ENCODE results near the gene SLC9A9. TPM values are rescaled to one million over a fixed set of nuclear protein-coding genes. Genes with fewer than 3 reads are reported as not detected.

Gene SLC9A9
- total and polyA plus RNA-seq, 9 of the 15 experiments (the other 6 are each of a cell fraction or from before 2014, with no cell fraction given) = 0.03 to 0.13 TPM; not detected in 7

DNA sequence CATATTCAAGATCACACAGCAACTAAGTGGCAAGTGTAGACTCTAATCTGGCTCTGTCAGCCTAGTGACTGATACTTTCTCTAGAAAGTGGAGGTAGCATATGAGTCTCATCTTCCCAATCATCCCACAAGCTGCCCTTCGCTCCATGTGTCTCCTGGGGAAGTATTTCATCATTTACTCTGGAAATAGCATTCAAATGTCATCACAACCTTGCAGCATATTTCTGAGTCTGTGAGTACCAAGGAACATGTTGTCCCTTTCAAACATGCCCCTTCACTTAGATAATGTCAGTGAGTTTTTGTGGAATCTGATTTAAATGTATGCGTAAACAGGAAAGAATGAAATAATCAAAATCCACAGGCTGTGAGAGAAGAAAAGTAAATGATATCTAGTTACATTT, 322.9 kb downstream of the SLC9A9 start:
- DNase-seq (ENCODE audit: extremely low read depth in 1 of 4, low spot score in 3 of 4) (no peak), ATAC-seq (no peak), FAIRE-seq (no peak)
- in situ Hi-C loops (cut with MboI) = no loop called here
- Histone ChIP-seq H3K4me1 (replicated peaks in 1 of 2; ENCODE audit: control insufficient read depth in 2 of 2, insufficient read depth in 2 of 2, low read length in 2 of 2) (no peaks in the 10 kb centered on the region), H2AFZ (ENCODE audit: low read depth, low read length) (no peak overlapping the region), H3K27me3 (ENCODE audit: control insufficient read depth in 2 of 2, insufficient read depth in 2 of 2, low read length in 2 of 2) (no peaks in the 10 kb centered on the region; a peak in 1 of 5 replicates), H3K27ac (ENCODE audit: extremely low read depth, low read depth, low read length) (no peak overlapping the region), H3K36me3 (ENCODE audit: control insufficient read depth, insufficient read depth, low read length) (no peaks in the 10 kb centered on the region), H4K20me1 (replicated peaks; ENCODE audit: control insufficient read depth, insufficient read depth, low read length) (no peaks in the 10 kb centered on the region), H3K79me2 (ENCODE audit: control insufficient read depth, insufficient read depth, low read length) (no peaks in the 10 kb centered on the region), H3K9me3 (replicated peaks; ENCODE audit: control insufficient read depth, insufficient read depth, low read depth, low read length) (no peaks in the 10 kb centered on the region), H3K4me3 (no peak overlapping the region), H3K9ac (ENCODE audit: insufficient read depth in 1 of 2, low read depth in 2 of 2, low read length in 2 of 2) (no peak overlapping the region), H3K9me1 (ENCODE audit: control insufficient read depth, insufficient read depth, low read length) (no peaks in the 10 kb centered on the region), H3K4me2 (ENCODE audit: insufficient read depth, low read length) (no peak overlapping the region)
- POLR2A ChIA-PET = interaction anchor here (0.6 kb wide), 1 partner anchor 524 kb away, joined by 3 read pairs; the partner anchor contains the start of gene U2SURP
- CTCF ChIA-PET (ENCODE audit: low intra/inter-chr PET ratio) = no interaction called here
- WGBS (ENCODE audit: insufficient coverage, low coverage, missing lambda C conversion rate) = 33% methylated on average over 2 of the region's 2 CpGs
- TF ChIP-seq BDP1 (IDR thresholded peaks at IDR 0.05; ENCODE audit: insufficient read depth, insufficient read length) = no peak
- no TSS peak for BruUV-seq (replicated peaks)
- intact Hi-C loops (cut with micrococcal nuclease) = no loop called here

GRCh38 chr3:143521803-143522202, 326.5 kb downstream of the SLC9A9 start:
- no peaks in the 10 kb centered on the region for H3K79me2 ChIP-seq (ENCODE audit: control insufficient read depth, insufficient read depth, low read length)
- no peak overlapping the region for H3K9ac ChIP-seq (ENCODE audit: insufficient read depth in 1 of 2, low read depth in 2 of 2, low read length in 2 of 2)
- no peaks in the 10 kb centered on the region for H3K36me3 ChIP-seq (ENCODE audit: control insufficient read depth, insufficient read depth, low read length)
- H3K9me3 ChIP-seq (replicated peaks; ENCODE audit: control insufficient read depth, insufficient read depth, low read depth, low read length) = no peaks in the 10 kb centered on the region
- H3K27me3 ChIP-seq (ENCODE audit: control insufficient read depth in 2 of 2, insufficient read depth in 2 of 2, low read length in 2 of 2) = 0 out of 5 replicates have a peak, but pooled peaks cover 0 to 4% of the 10 kb centered on the region in 2 experiments
- H2AFZ ChIP-seq (ENCODE audit: low read depth, low read length) = no peak overlapping the region
- ATAC-seq = no peak
- no peak for FAIRE-seq
- no peak for DNase-seq (ENCODE audit: extremely low read depth in 1 of 4, low spot score in 3 of 4)
- H3K27ac ChIP-seq (ENCODE audit: extremely low read depth, low read depth, low read length) = no peak overlapping the region
- POLR2A ChIA-PET = no interaction called here
- H3K4me3 ChIP-seq = no peak overlapping the region
- BruUV-seq (replicated peaks) = no TSS peak
- no peaks in the 10 kb centered on the region for H3K9me1 ChIP-seq (ENCODE audit: control insufficient read depth, insufficient read depth, low read length)
- CTCF ChIA-PET (ENCODE audit: low intra/inter-chr PET ratio) = no interaction called here
- no peak overlapping the region for H3K4me2 ChIP-seq (ENCODE audit: insufficient read depth, low read length)
- 0% methylated on average over 2 of the region's 2 CpGs for WGBS (ENCODE audit: insufficient coverage, low coverage, missing lambda C conversion rate)
- in situ Hi-C loops (cut with MboI) (no loop called here), intact Hi-C loops (cut with micrococcal nuclease) (no loop called here)
- no peaks in the 10 kb centered on the region for H4K20me1 ChIP-seq (replicated peaks; ENCODE audit: control insufficient read depth, insufficient read depth, low read length)
- H3K4me1 ChIP-seq (replicated peaks in 1 of 2; ENCODE audit: control insufficient read depth in 2 of 2, insufficient read depth in 2 of 2, low read length in 2 of 2) = no peaks in the 10 kb centered on the region
- no peak for TF ChIP-seq SMARCC2 (IDR thresholded peaks at IDR 0.05; ENCODE audit: low read depth)
- TF ChIP-seq ZNF212 (CRISPR knock-in tag; IDR thresholded peaks at IDR 0.05) = no peak
- TF ChIP-seq ETV5 (CRISPR knock-in tag; IDR thresholded peaks at IDR 0.05; ENCODE audit: low read depth) = no peak
- TF ChIP-seq, protein P1, sequence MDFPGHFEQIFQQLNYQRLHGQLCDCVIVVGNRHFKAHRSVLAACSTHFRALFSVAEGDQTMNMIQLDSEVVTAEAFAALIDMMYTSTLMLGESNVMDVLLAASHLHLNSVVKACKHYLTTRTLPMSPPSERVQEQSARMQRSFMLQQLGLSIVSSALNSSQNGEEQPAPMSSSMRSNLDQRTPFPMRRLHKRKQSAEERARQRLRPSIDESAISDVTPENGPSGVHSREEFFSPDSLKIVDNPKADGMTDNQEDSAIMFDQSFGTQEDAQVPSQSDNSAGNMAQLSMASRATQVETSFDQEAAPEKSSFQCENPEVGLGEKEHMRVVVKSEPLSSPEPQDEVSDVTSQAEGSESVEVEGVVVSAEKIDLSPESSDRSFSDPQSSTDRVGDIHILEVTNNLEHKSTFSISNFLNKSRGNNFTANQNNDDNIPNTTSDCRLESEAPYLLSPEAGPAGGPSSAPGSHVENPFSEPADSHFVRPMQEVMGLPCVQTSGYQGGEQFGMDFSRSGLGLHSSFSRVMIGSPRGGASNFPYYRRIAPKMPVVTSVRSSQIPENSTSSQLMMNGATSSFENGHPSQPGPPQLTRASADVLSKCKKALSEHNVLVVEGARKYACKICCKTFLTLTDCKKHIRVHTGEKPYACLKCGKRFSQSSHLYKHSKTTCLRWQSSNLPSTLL (IDR thresholded peaks at IDR 0.05) = no peak
- TF ChIP-seq CBX2 (IDR thresholded peaks at IDR 0.05; ENCODE audit: insufficient read depth, low read length, poor library complexity, severe bottlenecking) = no peak
- no peak for TF ChIP-seq SIX5 (IDR thresholded peaks at IDR 0.05; ENCODE audit: borderline replicate concordance in 1 of 2, insufficient read depth in 1 of 2, low read depth in 1 of 2, low read length in 2 of 2)
- TF ChIP-seq KAT7 (CRISPR knock-in tag; IDR thresholded peaks at IDR 0.05; ENCODE audit: borderline replicate concordance) = no peak
- TF ChIP-seq MAZ (CRISPR knock-in tag; conservative IDR thresholded peaks at IDR 0.05 in 1 of 2, IDR thresholded peaks at IDR 0.05 in 1 of 2) = no peak
- no peak for TF ChIP-seq ILK (tag; IDR thresholded peaks at IDR 0.05; ENCODE audit: borderline replicate concordance, low read depth)
- TF ChIP-seq EP400 (IDR thresholded peaks at IDR 0.05) = no peak
- TF ChIP-seq PRPF4 (IDR thresholded peaks at IDR 0.05; ENCODE audit: insufficient read depth, low read depth, low read length, poor library complexity, severe bottlenecking) = no peak
- TF ChIP-seq GABPB2 (CRISPR knock-in tag; conservative IDR thresholded peaks at IDR 0.05) = no peak
- no peak for TF ChIP-seq ZEB2 (IDR thresholded peaks at IDR 0.05)
- no peak for TF ChIP-seq DMBX1 (CRISPR knock-in tag; IDR thresholded peaks at IDR 0.05; ENCODE audit: borderline replicate concordance)
